ENCODE data around the gene ADAM22.

Gene ADAM22

DNA sequence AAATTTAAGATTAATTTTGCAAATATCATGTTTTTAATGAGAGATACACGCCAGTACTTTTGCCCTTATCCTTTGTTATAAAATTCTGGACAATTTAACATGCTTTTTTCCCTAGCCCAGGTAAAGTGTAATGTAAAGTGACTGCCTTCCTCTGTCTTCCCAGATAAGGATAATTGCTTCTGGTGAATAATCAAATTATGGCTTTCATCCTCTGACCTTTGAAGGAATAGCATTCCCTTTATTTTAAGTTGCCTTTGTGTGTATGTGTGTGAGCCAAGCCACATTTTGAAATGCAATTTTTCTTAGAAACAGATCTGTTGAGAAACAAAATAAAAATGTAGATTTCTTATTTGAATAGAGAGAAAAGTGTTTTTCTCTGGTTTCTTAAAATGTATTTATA, 107.5 kb downstream of the ADAM22 start:
- no peak overlapping the region for H3K27ac Mint-ChIP-seq
- no peak for DNase-seq
- H3K4me3 Mint-ChIP-seq, result no peak overlapping the region
- H3K9me3 Mint-ChIP-seq, result no peaks in the 10 kb centered on the region
- no peaks in the 10 kb centered on the region for H3K27me3 Mint-ChIP-seq
- H3K4me1 Mint-ChIP-seq (ENCODE audit: low read depth), result peaks cover 17% of the 10 kb centered on the region
- H3K36me3 Mint-ChIP-seq (ENCODE audit: low read depth), result no peaks in the 10 kb centered on the region

DNA sequence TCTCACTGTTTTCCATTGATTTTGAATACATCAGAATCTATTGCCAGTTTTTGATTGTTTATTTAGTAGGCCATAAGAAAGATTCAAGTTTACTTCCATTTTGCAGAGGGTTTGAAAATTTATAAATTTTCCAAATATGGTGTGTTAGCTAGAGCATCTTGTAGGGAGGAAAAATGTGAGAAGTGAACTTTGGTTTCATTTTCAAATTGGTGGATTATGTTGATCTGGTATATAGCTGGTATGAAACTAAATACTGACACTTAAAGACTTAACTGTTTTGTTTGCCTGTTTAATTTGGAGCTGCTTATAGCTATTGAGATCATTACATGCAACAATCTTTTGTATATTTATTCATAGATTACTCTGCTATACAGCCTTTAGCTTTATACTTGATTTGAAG, 108.1 kb downstream of the ADAM22 start:
- no peak overlapping the region for H3K4me3 Mint-ChIP-seq

DNA sequence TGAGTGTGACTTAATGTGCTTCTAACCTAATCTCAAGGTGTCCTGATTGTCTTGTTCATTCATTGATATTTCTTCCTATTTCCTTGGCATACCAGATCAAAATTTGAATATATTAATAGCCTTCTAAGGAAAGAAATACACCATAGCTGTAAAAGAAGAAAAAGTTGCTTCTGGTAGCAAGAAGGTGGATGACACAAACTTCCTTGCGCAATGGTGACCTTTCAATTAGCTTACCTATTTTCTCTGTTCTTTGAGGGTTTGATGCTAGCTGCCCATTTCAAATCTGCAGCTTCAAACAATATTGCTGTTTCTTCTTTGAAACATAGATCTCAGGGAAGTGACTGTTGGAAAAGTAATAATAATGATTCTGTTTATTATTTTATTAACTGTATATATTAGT, 108.8 kb downstream of the ADAM22 start:
- H3K36me3 Mint-ChIP-seq (ENCODE audit: low read depth), result no peaks in the 10 kb centered on the region

More for the DNA sequence above, 108.1 kb downstream of the ADAM22 start:
- DNase-seq, result no peak
- H3K9me3 Mint-ChIP-seq, result no peaks in the 10 kb centered on the region
- H3K36me3 Mint-ChIP-seq (ENCODE audit: low read depth), result no peaks in the 10 kb centered on the region
- no peaks in the 10 kb centered on the region for H3K27me3 Mint-ChIP-seq
- no peak overlapping the region for H3K27ac Mint-ChIP-seq
- peaks cover 17% of the 10 kb centered on the region for H3K4me1 Mint-ChIP-seq (ENCODE audit: low read depth)

DNA sequence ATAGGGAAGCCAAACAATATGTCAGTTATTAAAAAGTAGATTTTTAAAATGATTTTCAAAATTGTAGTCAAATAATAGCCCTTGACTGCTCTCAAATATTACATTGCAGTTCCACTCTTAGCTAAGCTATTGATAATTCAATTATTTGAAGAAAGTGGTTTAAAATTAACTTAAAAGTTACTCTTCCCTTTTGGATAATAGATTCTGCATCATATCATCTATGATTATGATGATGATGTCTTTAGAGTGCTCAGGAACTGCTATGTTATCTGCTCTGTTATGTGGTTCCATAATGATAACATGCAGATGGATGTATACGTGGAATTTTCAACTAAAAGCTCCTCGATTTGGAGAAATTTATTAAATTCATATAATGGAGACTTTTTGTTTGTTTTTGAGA, 110.0 kb downstream of the ADAM22 start:
- Mint-ChIP-seq H3K4me3 (no peak overlapping the region), H3K27me3 (no peaks in the 10 kb centered on the region), H3K36me3 (ENCODE audit: low read depth) (no peaks in the 10 kb centered on the region), H3K9me3 (no peaks in the 10 kb centered on the region), H3K27ac (no peak overlapping the region), H3K4me1 (ENCODE audit: low read depth) (peaks cover 17% of the 10 kb centered on the region)
- DNase-seq, result no peak

More for the DNA sequence above, 108.8 kb downstream of the ADAM22 start:
- H3K4me1 Mint-ChIP-seq (ENCODE audit: low read depth), result peaks cover 17% of the 10 kb centered on the region
- no peak overlapping the region for H3K4me3 Mint-ChIP-seq
- no peaks in the 10 kb centered on the region for H3K27me3 Mint-ChIP-seq
- no peaks in the 10 kb centered on the region for H3K9me3 Mint-ChIP-seq
- DNase-seq, result no peak
- no peak overlapping the region for H3K27ac Mint-ChIP-seq

DNA sequence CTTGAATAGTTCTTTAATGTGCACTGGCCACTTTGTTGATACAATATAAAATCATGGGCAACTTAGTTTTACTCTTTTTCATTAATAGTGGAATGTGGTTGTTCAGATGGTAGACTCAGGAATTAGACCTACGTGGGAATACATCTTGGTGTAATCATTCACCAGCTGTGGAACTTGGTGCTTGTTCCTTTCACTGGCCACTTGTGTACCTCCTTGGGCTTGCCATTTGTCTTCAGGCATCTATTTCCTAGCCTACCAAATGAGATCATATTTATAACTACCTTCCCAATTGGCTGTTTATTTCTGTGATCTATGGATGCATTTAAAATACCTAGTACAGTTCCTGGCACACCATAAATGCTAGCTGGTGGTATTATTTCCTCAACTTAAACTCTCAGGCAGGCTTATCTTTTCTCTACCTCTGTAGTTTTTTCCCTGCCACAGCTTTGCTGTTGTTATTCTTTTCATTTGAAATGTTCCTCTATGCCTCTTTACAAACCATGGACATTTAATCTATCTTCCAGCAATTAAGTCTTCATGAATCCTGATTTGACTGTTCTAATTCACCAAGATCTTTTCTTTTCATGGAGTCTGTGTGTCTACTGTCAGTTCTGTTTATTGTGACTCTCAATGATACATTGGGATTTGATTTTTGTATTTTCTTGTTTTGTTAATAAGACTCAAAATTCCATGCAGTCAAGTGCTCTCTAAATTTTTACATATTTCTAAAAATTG, 113.0 kb downstream of the ADAM22 start:
- no peak for DNase-seq
- Mint-ChIP-seq H3K4me1 (ENCODE audit: low read depth) (peaks cover 15% of the 10 kb centered on the region), H3K27me3 (no peaks in the 10 kb centered on the region), H3K36me3 (ENCODE audit: low read depth) (no peaks in the 10 kb centered on the region), H3K27ac (no peak overlapping the region), H3K4me3 (no peak overlapping the region), H3K9me3 (no peaks in the 10 kb centered on the region)

DNA sequence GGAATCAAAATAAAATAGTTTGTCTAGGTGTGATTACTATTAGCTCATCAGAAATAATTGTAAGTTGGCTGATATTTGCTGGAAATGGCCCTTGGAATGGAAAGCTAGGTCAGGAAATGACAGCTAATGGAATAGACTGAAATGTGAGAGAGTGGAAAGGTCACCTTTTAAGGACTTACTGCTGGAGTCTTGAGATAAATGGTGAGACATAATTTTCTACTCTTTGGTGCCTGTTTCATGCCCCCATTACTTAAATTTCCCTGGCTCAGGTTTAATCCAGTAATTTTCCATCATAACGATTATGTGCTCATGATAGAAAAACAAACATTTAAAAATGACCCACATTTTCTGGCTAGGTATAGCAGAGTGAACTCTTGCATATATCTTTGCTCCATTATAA, 123.6 kb downstream of the ADAM22 start:
- DNase-seq, result no peak
- H3K9me3 Mint-ChIP-seq, result no peaks in the 10 kb centered on the region
- H3K36me3 Mint-ChIP-seq (ENCODE audit: low read depth), result no peaks in the 10 kb centered on the region
- no peaks in the 10 kb centered on the region for H3K27me3 Mint-ChIP-seq
- no peak overlapping the region for H3K27ac Mint-ChIP-seq
- H3K4me1 Mint-ChIP-seq (ENCODE audit: low read depth), result peaks cover 4% of the 10 kb centered on the region
- H3K4me3 Mint-ChIP-seq, result no peak overlapping the region

DNA sequence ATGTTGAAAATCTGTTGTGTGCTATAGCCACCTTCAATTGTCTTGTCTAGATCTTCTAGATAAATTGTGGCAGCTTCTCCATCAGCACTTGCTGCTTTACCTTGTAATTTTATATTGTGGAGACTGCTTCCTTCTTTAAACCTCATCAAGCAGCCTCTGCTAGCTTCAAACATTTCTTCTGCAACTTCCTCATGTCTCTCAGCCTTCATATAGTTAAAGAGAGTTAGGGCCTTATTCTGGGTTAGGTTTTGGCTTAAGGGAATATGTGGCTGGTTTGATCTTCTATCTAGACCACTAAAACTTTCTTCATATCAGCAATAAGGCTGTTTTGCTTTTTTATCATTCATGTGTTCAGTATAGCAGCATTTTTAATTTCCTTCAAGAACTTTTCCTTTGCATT, 128.2 kb downstream of the ADAM22 start:
- Mint-ChIP-seq H3K9me3 (no peaks in the 10 kb centered on the region), H3K27me3 (no peaks in the 10 kb centered on the region), H3K27ac (no peak overlapping the region)

DNA sequence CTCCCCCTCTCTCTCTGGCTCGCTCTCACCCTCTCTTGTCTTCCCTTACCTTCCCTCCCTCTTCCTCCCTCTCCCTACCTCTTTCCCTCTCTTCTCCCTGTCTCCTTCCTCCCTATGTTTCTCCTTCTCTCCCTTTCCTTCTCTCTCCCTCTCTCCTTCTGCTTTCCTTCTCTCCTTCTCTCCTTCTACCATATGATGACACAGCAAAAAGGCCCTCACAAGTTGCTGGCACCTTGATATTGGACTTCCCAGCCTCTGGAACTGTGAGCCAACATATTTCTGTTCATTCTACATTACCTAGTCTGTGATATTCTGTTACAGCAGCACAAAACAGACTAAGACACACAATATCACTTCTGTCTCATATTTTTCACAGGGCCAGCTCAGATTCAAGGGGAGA, 135.0 kb downstream of the ADAM22 start:
- H3K27ac Mint-ChIP-seq, result no peak overlapping the region
- DNase-seq, result no peak
- H3K4me3 Mint-ChIP-seq, result no peak overlapping the region
- no peaks in the 10 kb centered on the region for H3K9me3 Mint-ChIP-seq
- no peaks in the 10 kb centered on the region for H3K36me3 Mint-ChIP-seq (ENCODE audit: low read depth)
- H3K4me1 Mint-ChIP-seq (ENCODE audit: low read depth), result no peaks in the 10 kb centered on the region
- no peaks in the 10 kb centered on the region for H3K27me3 Mint-ChIP-seq

More for the DNA sequence above, 128.2 kb downstream of the ADAM22 start:
- no peak overlapping the region for H3K4me3 Mint-ChIP-seq
- H3K4me1 Mint-ChIP-seq (ENCODE audit: low read depth), result peaks cover 4% of the 10 kb centered on the region
- DNase-seq, result no peak
- no peaks in the 10 kb centered on the region for H3K36me3 Mint-ChIP-seq (ENCODE audit: low read depth)

DNA sequence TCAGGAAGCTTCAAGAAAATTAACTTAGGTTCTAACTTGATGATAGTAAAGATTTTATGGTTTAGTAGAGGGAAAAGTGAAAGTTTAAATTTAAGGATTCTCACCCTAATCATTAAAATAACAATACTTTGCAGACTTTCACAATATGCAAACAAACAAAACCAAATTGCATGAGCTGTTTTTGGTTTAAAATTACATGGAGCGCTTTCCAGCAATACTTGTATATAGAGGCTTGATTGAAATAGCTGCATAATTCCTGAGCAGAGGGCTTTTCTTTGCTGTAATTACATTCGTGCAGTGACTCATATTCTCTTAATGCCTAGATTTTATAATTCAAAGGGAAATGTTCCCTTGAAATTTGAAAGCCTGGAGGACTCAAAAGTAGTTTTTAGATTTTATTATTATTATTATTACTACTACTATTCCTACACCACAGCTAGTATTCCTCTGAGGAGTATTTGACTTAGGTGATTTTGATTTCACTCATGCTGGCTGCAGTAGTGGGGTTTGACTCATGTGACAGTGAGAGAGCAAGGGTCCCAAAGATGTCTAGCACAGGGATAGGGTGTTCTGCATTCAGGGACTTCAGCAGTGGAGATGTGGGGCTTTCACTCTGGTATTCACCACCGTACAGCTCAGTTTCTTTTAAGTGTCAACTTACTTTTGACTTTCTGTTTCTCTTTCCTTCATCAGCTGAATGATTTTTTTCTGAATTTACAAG, 138.1 kb downstream of the ADAM22 start:
- no peak overlapping the region for H3K27ac Mint-ChIP-seq
- no peak for DNase-seq
- H3K9me3 Mint-ChIP-seq, result no peaks in the 10 kb centered on the region
- H3K4me1 Mint-ChIP-seq (ENCODE audit: low read depth), result no peaks in the 10 kb centered on the region
- H3K4me3 Mint-ChIP-seq, result no peak overlapping the region
- no peaks in the 10 kb centered on the region for H3K27me3 Mint-ChIP-seq
- peaks cover 4% of the 10 kb centered on the region for H3K36me3 Mint-ChIP-seq (ENCODE audit: low read depth)

DNA sequence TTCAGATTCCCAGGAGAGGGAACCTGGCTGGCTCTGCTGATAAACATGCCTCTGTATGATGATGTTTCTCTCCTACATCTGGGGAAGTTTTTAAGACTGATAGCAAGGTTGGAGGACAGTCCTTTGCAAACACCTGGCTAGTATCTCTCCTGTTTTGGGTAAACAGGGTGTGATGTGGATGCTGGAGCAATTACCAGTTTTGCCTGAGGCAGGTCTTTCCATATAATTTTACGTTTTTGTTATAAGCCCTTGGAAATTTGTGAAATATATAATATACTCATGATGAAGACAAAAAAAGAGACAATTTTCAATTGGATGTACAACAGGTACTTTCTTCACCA, 138.6 kb downstream of the ADAM22 start:
- Mint-ChIP-seq H3K27me3 (no peaks in the 10 kb centered on the region), H3K4me3 (no peak overlapping the region)

DNA sequence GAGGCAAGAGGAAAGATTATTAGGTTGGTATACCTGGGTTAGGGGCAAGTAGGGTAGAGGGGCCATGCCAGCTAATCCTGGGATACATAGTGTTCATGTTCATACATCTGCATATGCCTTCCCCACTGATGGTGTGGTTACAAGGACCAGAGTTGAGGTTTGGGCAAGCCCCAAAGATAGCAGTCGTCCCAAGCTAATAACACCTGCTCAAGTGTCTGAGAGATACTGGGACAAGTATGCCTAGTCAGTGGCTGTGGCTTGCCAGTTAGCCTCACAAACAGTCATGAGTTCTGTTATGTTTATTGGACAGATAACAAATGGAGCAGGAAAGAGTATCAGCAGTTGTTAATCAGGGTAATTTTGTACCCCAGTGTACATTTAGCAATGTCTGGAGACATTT, 139.6 kb downstream of the ADAM22 start:
- no peaks in the 10 kb centered on the region for H3K27me3 Mint-ChIP-seq
- H3K36me3 Mint-ChIP-seq (ENCODE audit: low read depth), result peaks cover 6% of the 10 kb centered on the region
- H3K9me3 Mint-ChIP-seq, result no peaks in the 10 kb centered on the region
- no peak overlapping the region for H3K27ac Mint-ChIP-seq
- H3K4me3 Mint-ChIP-seq, result no peak overlapping the region
- DNase-seq, result no peak
- no peaks in the 10 kb centered on the region for H3K4me1 Mint-ChIP-seq (ENCODE audit: low read depth)

More for the DNA sequence above, 138.6 kb downstream of the ADAM22 start:
- Mint-ChIP-seq H3K27ac (no peak overlapping the region), H3K9me3 (no peaks in the 10 kb centered on the region), H3K4me1 (ENCODE audit: low read depth) (no peaks in the 10 kb centered on the region), H3K36me3 (ENCODE audit: low read depth) (peaks cover 4% of the 10 kb centered on the region)
- no peak for DNase-seq

DNA sequence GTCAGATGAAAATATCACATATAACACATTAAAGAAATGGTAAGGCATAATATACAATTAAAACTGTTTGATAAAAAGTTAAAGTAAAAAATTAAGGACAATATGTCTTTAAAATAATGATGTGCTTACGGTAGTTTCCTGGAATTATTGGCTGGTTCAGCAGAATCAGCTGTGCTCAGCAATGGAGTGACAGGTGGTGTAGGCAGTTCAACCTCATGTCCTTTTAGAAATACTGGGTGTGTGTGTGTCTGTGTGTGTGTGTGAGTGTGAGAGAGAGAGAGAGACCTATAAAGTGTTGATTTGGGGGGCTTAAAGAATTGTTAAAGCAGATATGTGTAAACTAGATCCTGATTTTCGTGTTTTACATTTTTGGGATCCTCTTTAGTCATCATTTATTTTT, 141.2 kb downstream of the ADAM22 start:
- DNase-seq, result no peak
- H3K36me3 Mint-ChIP-seq (ENCODE audit: low read depth), result peaks cover 6% of the 10 kb centered on the region
- H3K27me3 Mint-ChIP-seq, result no peaks in the 10 kb centered on the region
- H3K9me3 Mint-ChIP-seq, result no peaks in the 10 kb centered on the region
- H3K4me3 Mint-ChIP-seq, result no peak overlapping the region
- H3K4me1 Mint-ChIP-seq (ENCODE audit: low read depth), result no peaks in the 10 kb centered on the region
- no peak overlapping the region for H3K27ac Mint-ChIP-seq

DNA sequence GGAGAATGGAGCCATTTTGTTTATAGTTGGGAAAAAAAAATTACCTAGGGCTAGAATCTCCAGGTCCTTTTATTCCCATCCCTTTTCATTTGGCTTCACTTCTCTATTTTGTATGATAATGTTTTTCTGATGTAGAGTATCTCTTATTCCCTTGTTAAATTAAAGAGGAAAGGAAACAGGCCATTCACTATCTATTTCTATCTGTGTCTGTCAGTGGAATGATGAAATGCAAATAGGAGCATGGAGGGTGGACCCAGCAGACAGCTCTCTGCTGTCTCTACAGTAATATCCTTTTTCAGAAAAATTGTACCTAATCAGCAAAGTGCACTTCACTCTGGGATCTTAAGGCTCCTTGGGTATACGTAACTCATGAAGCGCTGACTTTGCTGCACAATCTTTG, 149.8 kb downstream of the ADAM22 start:
- Mint-ChIP-seq H3K27me3 (no peaks in the 10 kb centered on the region), H3K4me3 (no peak overlapping the region), H3K36me3 (ENCODE audit: low read depth) (no peaks in the 10 kb centered on the region), H3K4me1 (ENCODE audit: low read depth) (no peaks in the 10 kb centered on the region), H3K9me3 (no peaks in the 10 kb centered on the region), H3K27ac (no peak overlapping the region)
- DNase-seq, result no peak

DNA sequence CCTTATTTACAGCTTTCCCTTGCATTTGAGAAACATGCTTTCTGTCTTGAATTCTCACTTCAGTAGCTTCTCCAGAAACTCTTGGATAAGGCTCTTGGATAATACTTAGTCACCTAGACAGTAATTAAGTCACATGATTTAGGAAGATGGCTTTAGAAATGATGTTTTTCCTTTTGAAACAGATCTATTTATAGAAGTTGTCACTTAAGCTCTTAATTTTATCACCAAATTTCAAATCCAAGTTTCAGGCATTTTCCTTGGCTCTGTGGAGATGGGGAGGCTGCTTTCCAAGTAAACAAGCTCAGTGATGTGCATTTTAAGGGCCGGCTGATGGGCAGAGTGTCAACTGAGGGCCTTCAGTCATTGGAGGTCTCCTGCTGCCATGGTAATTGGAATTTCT, 155.5 kb downstream of the ADAM22 start:
- no peak overlapping the region for H3K27ac Mint-ChIP-seq
- H3K4me1 Mint-ChIP-seq (ENCODE audit: low read depth), result peaks cover 16% of the 10 kb centered on the region
- H3K4me3 Mint-ChIP-seq, result no peak overlapping the region
- no peaks in the 10 kb centered on the region for H3K9me3 Mint-ChIP-seq
- no peak for DNase-seq
- H3K27me3 Mint-ChIP-seq, result no peaks in the 10 kb centered on the region
- no peaks in the 10 kb centered on the region for H3K36me3 Mint-ChIP-seq (ENCODE audit: low read depth)

DNA sequence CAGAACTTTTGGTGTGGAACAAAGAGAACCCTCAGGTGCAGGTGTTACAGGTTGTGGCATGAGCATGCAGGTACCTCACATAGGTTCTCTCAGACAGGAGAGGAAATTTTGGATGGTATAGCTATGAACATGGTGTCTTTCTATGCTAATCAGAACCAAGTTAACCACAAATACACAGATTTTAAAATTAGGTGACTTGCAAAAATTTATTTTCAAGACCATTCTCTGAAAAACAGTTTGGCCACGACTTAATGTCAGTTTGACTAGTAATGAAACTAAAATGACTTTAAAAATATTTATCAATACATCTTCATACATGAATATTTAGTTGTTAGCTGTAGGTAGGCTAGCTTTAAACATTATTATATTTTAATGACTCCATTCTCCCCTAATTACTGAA, 156.2 kb downstream of the ADAM22 start:
- Mint-ChIP-seq H3K27me3 (no peaks in the 10 kb centered on the region), H3K27ac (no peak overlapping the region)

More for the DNA sequence above, 156.2 kb downstream of the ADAM22 start:
- no peak for DNase-seq
- H3K36me3 Mint-ChIP-seq (ENCODE audit: low read depth), result no peaks in the 10 kb centered on the region
- no peak overlapping the region for H3K4me3 Mint-ChIP-seq
- peaks cover 16% of the 10 kb centered on the region for H3K4me1 Mint-ChIP-seq (ENCODE audit: low read depth)
- H3K9me3 Mint-ChIP-seq, result no peaks in the 10 kb centered on the region
